K562 (cell line): ENCODE results near the gene ANKRD16. TPM values are rescaled to one million over a fixed set of nuclear protein-coding genes. Genes with fewer than 3 reads are reported as not detected.

Source experiments
- polyA plus RNA-seq, 8 experiments: library from polyadenylated mRNA; depleted of rRNA in 4 of 8; stranded (reverse) in 5 of 8; unstranded in 3 of 8; fragments of >200 nt; fragmentation: Nextera tagmentation in 2 of 8; fragmentation: Illumina TruSeq in 1 of 8; extraction: Ambion mirVana in 2 of 8; extraction: Trizol in 1 of 8; gene quantifications; 2 replicates each; pipeline versions ENCODE4 v1.2.1 to v1.2.3, GENCODE V29; 2011 to 2014; ENCODE audit warnings: inconsistent platforms in 1 of 8, missing spikeins in 1 of 8
- total RNA-seq, 7 experiments: library from RNA; depleted of rRNA in 6 of 7; stranded (reverse); fragments of >200 nt in 6 of 7; fragmentation: Illumina TruSeq in 2 of 7; extraction: Trizol in 2 of 7; gene quantifications; 2 replicates each; pipeline versions ENCODE4 v1.2.1 to v1.2.3, GENCODE V29; 2011 to 2021; ENCODE audit warnings: low replicate concordance in 1 of 7
- TF ChIP-seq, protein P1 (sequence below): IDR thresholded peaks from 2 replicates; pipeline ENCODE4 v1.6.1; 2012; ENCODE audit warnings: low read depth, low read length, improper control_type of control experiment, borderline replicate concordance
- TF ChIP-seq, protein P2 (sequence below), 2 experiments: fragments of 450-650 bp; IDR thresholded peaks; 2 replicates each; pipeline ENCODE4 v1.6.1; 2018; ENCODE audit warnings: mild to moderate bottlenecking in 2 of 2, low read depth in 1 of 2; ENCODE audit not compliant: partially characterized antibody in 2 of 2

The ANKRD16 gene
- total and polyA plus RNA-seq, 9 of the 15 experiments (the other 6 are each of a cell fraction or from before 2014, with no cell fraction given), result 1.5 to 16.0 (median 9.5) TPM

DNA sequence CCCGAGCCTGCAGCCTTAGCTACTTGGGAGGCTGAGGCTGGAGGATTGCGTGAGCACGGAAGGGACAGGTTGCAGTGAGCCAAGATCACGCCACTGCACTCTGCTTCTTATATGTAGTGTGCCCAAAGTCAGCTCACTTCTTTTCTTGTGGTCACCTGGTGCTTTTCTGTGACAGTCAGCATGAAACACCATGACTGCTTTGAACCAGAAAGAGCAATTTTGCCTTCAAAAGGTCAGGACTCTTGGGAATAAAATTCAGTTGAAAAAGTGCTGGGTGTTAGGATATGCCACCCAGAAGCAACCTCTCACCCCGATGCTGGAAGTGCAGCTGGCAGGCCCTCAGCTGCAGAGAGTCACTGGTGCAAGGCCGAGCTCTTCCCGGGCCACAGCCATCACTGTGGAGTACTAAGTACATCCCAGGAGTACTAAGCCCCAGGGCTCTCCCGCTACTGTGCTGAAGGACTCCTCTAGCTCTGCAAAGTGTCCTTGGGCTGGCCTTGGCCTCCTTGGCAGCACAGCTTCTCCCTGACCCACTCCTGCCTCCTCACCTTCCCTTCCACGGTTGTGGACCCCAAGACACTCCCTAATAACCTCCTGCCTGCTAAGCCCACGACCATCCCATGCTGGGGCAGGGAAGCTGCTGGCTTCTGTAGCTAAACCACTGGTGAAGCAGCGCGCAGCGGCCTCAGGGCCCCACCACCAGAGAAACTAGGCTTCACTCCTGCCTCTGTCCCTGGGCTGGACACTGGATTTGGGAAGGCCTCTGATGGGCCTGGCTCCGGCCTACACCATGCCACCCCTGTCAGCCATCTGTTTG is 58.9 kb downstream of the ANKRD16 start (continued):
- TF ChIP-seq, protein P1, sequence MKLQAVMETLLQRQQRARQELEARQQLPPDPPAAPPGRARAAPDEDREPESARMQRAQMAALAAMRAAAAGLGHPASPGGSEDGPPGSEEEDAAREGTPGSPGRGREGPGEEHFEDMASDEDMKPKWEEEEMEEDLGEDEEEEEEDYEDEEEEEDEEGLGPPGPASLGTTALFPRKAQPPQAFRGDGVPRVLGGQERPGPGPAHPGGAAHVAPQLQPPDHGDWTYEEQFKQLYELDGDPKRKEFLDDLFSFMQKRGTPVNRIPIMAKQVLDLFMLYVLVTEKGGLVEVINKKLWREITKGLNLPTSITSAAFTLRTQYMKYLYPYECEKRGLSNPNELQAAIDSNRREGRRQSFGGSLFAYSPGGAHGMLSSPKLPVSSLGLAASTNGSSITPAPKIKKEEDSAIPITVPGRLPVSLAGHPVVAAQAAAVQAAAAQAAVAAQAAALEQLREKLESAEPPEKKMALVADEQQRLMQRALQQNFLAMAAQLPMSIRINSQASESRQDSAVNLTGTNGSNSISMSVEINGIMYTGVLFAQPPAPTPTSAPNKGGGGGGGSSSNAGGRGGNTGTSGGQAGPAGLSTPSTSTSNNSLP, result no peak
- TF ChIP-seq, protein P2, sequence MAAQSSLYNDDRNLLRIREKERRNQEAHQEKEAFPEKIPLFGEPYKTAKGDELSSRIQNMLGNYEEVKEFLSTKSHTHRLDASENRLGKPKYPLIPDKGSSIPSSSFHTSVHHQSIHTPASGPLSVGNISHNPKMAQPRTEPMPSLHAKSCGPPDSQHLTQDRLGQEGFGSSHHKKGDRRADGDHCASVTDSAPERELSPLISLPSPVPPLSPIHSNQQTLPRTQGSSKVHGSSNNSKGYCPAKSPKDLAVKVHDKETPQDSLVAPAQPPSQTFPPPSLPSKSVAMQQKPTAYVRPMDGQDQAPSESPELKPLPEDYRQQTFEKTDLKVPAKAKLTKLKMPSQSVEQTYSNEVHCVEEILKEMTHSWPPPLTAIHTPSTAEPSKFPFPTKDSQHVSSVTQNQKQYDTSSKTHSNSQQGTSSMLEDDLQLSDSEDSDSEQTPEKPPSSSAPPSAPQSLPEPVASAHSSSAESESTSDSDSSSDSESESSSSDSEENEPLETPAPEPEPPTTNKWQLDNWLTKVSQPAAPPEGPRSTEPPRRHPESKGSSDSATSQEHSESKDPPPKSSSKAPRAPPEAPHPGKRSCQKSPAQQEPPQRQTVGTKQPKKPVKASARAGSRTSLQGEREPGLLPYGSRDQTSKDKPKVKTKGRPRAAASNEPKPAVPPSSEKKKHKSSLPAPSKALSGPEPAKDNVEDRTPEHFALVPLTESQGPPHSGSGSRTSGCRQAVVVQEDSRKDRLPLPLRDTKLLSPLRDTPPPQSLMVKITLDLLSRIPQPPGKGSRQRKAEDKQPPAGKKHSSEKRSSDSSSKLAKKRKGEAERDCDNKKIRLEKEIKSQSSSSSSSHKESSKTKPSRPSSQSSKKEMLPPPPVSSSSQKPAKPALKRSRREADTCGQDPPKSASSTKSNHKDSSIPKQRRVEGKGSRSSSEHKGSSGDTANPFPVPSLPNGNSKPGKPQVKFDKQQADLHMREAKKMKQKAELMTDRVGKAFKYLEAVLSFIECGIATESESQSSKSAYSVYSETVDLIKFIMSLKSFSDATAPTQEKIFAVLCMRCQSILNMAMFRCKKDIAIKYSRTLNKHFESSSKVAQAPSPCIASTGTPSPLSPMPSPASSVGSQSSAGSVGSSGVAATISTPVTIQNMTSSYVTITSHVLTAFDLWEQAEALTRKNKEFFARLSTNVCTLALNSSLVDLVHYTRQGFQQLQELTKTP (IDR thresholded peaks at IDR 0.05; ENCODE audit: low read depth in 1 of 2, partially characterized antibody in 2 of 2), result no peak
